ENCODE results near the gene KAT7.
"Not testable (repeated sequence)": the region's sequence is repeated elsewhere in the genome, so short reads cannot be mapped to it uniquely, and the experiment has no call there.

The KAT7 gene

DNA sequence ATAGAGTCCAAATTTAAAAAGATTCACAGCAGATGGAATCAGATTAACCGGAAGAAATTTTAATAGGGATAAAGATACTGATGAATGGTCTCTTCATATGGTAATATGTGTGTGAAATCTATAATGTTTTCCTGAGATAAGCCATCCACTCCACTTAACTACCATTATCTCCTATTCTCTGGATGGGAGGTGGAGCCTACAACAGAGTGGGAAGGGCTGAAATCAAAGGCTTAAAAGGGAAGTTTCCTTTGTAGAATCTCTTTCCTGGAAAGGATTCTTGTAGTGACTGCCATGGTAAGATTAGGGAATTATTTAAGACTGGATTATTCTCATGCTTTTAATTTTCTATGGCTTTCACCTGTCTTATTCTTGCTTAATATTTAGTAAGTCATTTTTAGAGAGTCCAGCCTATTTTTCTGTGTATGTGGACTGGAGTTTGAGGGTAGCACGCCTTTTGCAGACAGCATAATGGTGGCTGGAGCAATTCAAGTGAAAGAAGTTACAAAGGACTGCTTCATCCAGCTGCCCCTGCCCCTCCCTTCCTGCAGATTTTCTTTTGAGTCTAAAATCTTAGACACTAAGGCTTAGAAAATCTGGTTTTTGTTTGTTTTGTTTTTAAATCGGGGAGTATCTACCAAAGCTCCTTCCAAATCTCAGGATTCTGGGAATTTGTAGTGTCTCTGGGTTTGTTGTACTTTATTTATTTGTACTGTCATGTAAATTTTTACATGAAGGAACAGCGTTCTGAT lies 26.5 kb downstream of the KAT7 start:
- DNase-seq, result no peak

DNA sequence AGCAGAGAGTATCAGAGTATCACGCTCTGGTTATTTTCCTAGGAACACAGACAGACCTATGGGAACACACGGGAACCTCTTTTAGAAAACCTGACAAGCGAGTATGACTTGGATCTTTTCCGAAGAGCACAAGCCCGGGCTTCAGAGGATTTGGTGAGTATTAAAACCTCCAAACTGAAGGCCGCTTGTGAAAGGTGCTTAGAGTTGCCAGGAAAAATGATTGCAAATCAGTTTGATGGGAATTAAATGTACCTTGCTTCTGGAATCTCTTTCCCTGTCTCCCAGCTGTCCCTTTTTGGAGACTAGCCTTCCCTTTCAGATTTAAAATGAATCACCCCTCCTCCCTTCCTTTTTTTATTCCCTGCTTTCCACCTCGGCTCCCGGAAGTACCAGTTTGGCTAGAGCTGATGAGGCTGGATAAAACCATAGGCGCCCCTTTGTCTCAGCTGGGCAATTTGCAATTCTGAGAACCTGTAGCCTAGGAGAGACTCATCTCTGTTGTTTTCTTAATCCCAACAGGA lies 27.3 kb downstream of the KAT7 start:
- no peak for DNase-seq

DNA sequence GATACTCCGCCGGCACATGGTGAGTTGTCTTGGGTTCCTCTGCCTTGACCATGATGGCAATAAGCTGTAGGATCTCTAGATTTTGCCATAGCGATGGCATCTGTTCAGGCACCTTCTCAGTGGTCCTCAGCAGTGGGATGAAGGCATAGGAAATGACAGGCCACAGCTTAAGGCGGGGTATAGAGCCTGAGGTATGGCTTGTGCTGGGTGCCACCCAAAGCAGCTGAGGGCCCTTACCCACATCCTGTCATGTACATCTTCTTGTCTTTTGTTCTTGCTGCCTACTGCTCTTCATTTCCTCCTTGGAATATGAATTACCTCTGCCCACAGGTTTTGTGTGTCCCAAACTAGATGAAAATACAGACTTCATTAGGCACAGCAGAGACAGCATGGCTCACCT lies 29.5 kb downstream of the KAT7 start:
- no peak for DNase-seq

DNA sequence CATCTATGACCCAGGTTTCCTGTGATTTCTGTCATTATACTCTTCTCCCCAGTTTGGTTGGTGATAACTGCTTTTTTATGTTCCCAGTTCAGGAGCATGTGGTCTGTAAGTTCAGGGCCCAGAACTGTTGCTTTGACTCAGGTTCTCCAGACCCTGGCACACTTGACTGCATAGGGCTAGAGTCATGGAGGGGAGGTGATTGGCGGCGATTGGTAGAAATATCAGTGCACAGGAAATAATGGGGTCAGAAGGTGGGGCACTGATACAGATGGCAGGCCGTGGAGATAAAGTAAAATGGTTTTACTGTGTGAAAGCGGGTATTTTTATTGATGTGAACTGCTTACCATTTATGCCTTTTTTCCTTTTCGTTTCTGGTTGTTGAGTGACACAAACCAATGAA lies 30.7 kb downstream of the KAT7 start:
- no peak for DNase-seq

DNA sequence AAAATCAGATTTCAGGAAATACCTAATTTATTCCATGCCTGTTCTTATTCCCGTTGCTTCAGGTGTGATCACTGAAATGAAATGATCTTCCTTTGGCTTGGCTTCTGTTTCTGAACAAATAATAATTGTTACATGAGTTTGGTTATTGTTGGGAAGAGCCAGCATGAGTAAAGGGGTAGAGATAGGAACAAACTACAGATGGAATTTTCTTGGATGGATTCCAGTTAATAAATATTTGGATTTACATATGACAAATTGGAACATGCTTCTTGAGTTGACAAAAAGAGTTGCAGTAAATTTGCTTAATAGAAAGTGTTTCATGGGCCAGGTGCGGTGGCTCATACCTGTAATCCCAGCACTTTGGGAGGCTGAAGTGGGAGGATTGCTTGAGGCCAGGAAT lies 31.2 kb downstream of the KAT7 start:
- no peak for DNase-seq

DNA sequence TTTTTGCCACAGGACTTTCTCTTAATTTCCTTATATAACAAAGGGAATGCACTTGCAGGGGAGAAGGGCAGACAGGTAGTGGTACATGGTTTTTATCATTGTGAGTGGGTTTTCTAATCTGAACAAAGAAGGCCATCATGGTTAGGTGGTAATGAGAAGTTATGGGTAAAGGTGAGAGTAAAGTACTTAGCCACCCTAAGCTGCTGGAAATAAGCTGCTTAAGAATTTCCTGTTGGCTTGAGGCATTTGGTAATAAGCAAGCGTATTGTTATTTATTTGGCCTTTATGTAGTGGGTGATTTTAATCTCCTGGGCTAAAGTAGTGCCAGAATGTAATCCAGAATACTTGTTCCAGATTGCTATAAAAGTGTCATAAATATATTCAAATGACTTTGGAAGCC lies 32.3 kb downstream of the KAT7 start:
- DNase-seq, result no peak

DNA sequence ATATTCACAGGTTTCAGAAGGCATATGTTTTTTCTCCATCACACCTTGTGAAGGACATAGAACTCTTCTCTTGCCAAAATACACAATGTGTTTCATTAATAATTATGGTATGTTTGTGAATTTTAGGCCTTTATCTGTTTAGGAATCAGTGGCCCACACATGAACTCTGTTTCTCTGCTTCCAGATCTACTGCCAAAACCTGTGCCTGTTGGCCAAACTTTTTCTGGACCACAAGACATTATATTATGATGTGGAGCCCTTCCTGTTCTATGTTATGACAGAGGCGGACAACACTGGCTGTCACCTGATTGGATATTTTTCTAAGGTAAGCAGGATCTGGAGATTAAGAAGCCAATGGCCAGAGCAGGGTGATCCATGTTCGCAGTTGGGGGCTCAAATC lies 33.0 kb downstream of the KAT7 start:
- no peak for DNase-seq

DNA sequence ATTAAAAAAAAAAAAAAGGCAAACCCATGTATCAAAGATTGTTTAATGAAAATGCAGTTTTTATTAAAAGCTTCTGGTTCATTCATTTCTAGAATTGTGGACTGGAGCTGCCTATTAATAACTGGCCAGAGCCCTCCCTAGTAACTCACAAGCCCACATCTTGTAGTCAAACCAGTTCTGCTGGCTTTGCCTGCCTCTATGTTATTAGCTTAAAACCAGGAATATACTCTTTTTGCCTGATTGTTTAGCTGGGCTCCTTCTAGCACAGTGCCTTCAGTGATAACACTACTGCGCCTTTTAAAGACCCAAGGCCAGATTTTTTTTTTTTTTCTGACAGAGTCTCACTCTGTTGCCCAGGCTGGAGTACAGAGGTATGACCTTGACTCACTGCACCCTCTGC lies 33.4 kb downstream of the KAT7 start:
- no peak for DNase-seq

DNA sequence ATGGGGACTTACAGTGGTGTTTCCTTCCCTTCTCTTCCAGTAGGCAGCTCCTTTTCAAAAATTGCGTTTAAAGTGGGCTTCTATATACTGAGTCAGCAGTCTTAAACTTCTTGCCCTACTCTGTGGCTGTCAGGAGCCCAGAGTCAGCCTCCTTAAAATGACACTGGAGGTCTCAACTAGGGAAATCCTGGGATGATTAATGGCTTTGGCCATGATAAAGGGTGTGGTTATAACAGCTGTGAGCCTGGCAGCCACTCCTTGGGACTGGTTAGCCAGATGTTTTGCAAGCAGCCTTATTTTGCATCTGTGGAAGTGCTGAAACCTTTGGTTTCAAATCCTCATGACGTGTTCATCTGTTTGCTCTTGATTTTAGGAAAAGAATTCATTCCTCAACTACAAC lies 34.3 kb downstream of the KAT7 start:
- no peak for DNase-seq

DNA sequence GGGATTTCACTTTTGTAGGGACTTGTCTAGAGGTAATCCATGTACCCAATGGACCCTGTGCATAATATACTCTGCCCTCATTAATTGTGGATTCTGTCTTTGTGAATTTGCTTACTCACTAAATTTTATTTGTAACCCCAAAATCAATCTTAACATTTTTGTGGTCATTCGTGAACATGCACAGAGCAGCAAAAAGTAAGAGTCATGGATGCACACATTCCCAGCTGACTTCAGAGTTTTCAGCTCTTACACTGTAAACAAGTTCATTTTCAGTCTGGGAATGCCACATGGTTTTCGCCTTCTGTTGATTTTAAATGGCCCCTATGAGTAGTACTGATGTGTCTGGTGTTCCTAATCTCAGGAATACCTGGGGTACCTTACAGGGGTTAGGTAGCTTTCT lies 35.1 kb downstream of the KAT7 start:
- DNase-seq, result no peak

DNA sequence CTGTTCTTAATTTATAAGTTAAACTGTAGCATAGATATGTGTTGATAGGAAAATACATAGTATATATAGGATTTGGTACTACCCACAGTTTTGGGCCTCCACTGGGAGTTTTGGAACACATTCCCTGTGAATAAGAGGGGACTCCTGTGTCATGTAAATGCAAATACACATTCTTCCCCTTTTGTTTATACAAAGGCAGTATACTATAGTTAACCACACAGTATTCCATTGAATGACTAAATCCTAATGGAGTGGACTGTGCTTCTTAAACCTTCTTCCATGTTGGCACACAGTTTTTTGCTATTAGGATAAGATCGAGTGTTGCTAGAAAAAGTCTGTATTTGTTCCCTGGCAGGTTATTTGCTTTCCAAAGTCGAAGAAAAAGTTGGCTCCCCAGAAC lies 37.2 kb downstream of the KAT7 start:
- no peak for DNase-seq

DNA sequence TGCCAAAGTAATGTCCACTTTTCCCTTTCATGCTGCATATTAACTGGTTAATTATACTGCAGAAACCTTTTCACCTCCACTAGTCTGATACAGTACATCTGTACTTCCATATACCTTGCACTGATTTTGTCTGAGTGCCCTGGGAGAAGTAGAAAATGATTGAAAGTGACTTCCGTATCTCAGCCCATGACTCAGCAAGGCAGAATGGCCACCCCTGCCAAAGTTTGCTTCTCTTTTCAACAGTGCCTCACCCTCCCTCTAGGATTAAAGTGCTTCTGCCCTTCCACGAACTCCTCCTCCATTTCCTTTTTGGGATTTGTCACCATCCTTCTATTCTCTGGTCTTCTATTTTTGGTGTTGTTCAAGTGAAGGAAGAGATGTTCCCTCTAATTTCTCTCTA lies 39.8 kb downstream of the KAT7 start:
- DNase-seq, result not testable (repeated sequence)

DNA sequence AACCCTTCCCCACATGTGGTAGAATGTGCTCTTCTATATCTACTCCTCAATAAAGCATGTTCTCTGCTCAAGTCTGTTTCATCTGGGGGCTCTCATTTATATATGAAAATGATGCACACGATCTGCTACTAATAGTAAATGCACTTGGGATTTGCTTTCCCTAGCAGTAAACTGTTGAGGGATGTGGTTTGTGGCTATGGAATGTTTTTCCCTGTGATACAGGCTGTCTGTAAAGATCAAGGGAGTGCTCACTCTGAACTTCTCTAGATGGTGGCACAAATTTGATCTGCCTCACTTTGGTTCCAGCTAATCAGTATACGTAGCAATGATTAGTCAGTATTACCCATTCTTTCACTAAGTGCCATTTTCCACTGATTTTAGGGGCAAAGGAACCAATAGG lies 40.5 kb downstream of the KAT7 start:
- DNase-seq, result no peak

DNA sequence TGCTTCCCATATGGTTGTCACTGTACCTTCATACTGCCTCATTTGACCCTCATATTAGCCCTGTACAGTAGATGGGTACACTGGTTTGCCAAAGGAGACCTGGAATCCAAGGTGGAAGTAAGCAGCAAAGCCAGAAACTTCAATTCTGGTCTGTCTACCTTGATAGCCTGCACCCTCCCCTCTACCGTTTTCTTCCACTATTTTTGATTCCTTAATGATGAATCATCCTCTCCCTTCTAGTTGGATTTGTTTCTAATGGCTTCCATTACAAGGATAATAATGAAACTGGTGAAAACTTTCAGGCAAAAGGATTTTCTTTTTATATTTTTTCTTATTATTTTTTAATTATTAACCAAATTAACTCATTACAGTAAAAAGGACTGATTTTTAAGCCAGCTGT lies 42.1 kb downstream of the KAT7 start:
- DNase-seq, result no peak

DNA sequence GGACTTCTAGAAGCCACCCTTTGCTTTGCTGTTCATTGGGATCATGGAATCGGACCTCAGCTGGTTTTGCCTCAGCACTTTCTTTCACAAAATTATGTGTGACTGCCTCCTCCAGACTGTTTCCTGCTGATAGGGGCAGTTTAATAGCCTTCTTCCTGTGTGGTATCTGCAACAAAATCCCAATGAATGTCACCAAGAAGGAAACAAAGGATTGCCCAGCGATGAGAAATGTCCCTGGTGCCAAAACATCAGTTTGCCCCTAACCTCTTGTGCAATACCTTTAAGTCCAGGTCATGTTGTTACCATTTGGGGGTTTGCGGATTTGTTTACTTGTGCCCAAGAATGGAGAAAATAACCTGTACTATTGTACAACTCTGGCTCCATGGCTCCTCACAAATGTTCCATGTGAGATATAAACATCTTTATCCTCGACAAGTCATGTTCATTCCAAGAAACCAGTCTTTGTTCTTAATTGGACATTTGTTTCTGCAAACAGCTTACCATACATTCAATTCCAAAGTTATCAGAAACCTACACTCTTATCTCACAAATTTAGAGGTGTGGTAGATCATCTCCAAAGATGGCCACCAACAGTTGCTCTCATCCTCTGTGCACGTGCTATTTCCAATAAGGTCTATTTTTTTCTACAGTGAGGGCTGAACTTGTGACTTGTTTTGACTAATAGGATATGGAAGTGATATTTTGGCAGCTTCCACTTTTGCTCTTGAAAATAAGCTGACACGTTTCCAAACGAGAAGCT lies 44.5 kb downstream of the KAT7 start:
- no peak for DNase-seq

DNA sequence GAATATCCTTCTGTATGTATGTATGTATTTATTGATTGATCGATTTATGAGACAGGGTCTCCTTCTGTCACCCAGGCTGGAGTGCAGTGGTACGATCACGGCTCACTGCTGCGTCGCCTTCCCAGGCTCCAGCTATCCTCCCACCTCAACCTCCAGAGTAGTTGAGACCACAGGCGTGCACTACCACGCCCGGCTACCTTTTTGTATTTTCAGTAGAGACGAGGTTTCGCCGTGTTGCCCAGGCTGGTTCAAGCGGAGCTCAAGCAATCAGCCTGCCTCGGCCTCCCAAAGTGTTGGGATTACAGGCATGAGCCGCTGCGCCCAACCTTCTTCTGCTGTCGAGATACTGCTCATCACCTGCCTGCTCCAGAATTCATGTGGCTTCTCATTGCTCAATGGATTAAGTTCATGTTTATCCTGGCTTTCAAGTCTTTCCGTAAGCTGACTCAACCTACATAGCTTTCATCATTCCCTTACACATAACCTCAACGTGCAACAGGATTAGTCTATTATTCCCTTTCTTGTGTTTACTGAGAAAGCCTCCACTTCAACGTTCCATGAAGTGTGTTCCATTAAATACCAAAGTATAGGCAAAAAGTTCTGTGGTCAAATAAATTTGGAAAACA lies 45.8 kb downstream of the KAT7 start:
- no peak for DNase-seq

DNA sequence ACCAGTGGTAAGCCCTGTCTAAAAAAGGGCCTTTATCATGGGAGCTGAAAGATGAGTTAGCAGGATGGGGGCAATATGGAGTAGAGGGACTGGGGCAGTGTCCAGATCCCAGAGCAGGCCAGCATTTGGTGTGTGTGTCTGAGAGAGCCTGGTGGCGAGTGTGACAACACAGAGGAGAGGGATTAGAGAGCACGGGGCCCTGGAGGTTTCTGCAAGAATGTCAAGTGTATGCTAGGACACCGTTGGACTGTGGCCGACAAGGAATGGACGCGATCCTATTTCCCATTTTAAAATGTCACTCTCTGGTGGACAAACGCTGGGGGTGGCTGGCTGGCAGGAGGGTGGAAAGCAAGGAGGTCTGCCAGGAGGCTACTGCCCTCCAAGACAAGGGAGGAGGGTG lies 47.0 kb downstream of the KAT7 start:
- DNase-seq, result no peak

DNA sequence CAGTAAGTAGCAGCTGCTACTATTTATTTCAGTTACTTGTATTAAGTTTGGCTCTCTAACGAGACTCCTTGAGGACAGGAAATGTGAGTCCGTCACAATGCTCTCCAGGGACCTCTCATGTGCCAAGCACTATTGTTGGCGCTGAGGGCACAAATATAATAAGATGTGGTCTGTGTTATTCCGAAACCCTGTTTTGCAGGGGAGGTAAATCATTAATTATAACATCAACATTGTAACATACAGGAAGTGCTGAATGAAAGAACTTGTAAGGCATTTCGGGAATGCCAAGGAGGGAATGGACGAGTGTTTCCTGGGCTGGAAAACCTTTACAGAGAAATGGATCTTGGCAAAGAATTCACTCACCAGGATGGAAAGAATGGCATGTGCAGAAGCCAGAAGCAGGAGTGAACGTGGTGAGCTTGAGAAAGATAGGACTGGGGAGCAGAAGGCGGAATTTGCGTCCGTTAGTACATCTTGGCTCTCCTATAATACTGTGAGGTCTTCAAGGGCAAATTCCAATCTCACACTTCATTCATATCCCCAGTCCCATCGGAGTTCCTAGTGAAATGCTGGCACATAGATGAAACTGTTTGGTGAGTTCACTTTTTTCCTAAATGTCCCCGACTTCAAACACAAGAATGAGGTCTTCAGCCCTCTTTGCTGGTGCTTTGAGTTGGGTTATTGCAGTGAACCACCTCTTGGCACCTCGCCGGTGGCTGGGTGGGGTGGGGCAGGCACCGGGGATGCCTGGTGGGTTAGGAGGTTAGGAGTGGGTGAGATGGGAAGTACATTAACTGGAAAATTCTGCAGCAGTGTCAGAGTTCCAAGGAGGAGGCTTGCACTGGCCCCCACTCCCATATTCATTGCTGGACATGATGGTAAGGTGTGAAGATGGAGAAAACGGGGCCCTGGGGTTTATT lies 47.9 kb downstream of the KAT7 start:
- no peak for DNase-seq

DNA sequence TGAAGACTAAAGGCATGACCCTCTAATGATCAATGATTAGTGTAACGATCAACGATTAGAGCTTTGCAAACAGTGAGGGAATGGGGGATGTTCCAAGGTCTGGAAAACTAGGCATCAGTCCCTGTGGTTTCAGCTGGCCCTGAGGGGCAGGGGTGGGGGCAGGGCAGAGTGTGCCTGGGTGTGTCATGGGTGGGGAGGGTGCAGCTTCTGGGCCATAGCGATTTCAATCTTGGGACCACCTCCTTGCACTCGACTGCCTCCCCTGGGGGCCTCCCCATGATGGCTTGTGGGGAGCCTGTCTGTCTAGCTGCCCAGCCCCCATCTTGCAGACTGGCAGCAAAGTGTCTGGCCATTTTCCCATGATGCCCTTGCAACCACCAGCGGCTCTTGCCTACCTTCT lies 51.0 kb downstream of the KAT7 start:
- DNase-seq, result no peak

DNA sequence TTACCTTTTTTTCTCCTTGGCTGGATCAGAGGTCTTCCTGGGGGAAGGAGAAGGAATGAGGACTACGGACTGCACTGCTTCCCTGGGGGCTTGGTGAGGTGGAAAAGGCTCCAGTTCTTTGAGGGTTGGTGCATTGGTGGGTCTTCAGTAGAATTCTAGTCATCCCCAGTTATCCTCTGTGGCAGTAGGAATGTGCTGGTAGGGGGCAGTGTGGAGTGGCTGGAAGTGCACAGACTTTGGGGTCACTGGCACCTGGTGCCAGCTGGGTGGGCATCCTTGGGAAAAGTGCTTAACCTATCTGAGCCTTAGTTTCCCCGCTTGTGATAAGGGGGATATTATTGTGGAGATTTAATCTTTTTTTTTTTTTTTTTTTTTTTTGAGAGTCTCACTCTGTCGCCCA lies 53.1 kb downstream of the KAT7 start:
- DNase-seq, result no peak

DNA sequence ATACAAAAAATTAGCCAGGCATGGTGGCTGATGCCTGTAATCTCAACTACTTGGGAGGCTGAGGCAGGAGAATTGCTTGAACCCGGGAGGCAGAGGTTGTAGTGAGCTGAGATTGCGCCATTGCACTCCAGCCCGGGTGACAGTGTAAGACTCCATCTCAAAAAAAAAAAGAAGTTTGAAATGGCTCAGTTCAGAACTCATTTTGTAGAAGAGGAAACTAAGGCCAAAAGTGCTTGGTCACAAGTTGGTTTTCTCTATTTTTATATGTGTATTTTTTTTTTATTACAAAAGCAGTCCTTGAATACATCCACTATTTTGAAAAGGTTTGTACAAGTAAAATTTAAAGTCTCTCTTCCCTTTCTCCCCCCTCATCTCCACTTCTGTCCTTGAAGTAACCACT lies 53.9 kb downstream of the KAT7 start:
- DNase-seq, result no peak

DNA sequence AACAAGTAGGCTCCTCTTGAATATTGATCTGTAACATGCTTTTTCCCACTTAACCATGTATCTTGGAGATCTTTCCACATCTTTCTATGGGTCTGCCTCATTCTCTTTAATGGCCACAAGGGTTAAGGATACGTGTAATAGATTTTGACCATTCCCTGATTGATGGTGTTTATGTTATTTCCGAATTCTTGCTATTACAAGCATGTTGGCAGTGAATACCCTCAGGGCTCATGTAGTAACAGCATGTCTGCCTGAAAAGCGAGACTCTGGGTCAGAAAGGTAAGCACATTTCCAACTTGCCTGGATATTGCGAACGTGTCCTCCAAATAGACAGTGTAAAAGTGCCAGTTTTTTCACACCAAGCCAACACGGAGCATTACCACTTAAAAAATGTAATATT lies 54.4 kb downstream of the KAT7 start:
- DNase-seq, result no peak

DNA sequence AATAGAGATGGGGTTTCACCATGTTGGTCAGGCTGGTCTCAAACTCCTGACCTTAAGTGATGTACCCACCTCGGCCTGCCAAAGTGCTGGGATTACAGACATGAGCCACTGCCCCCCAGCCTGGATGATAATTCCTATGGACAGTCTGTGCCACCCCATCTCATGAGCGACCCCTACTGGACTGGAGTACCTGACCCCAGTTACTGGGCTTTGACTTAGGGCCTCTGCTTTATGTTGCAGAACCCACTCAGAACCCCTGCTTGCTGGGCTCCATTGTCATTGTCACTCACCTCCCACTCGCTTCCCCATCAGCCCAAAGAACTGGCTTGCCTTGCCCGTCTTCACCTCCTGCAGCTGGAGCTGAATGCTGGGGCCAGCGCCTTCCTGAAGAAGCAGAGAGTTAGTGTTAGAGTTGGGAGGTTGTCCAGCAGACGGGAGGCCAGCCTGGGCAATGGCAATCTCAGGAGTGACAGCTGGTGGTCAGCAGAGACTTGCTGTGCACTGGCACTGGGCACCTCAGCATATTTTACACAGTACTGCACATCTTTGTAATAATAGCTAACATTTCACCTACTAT lies 55.4 kb downstream of the KAT7 start:
- no peak for DNase-seq

All from COR-L47 (cell line).